Mammary epithelial cell (primary cell): ENCODE data around the gene HPSE2.

Experiments used
- CTCF ChIP-seq, 2 donors: IDR thresholded peaks in 1 of 2; conservative IDR thresholded peaks in 1 of 2; 2 replicates each; pipeline ENCODE4 v1.5.1; 2011 to 2012; ENCODE audit warnings: inconsistent platforms in 2 of 2, low read length in 2 of 2, mild to moderate bottlenecking in 2 of 2, control low read depth in 1 of 2, low read depth in 1 of 2; ENCODE audit not compliant: insufficient read depth in 1 of 2; ENCODE audit errors: extremely low read depth in 1 of 2
- EZH2 ChIP-seq: IDR thresholded peaks from 2 replicates; pipeline ENCODE4 v1.6.1; 2012; ENCODE audit warnings: low read length, inconsistent platforms, borderline replicate concordance

- TF ChIP-seq EZH2 = no peak
- TF ChIP-seq CTCF (conservative IDR thresholded peaks at IDR 0.05 in 1 of 2, IDR thresholded peaks at IDR 0.05 in 1 of 2; ENCODE audit: extremely low read depth in 1 of 2, insufficient read depth in 1 of 2, low read depth in 1 of 2, low read length in 2 of 2) = no peak
These were observed 761.0 kb downstream of the HPSE2 start for GRCh38 chr10:98474628-98475027.
